MM.1S (cell line): ENCODE measurements around the gene NBPF1.
"Not testable (repeated sequence)": the region's sequence is repeated elsewhere in the genome, so short reads cannot be mapped to it uniquely, and the experiment has no call there.

Experiments used
- EZH2 ChIP-seq: fragments of 300-600 bp; sonication (generic); optimal IDR thresholded peaks from 2 replicates; pipeline ENCODE3; 2017; ENCODE audit warnings: low read depth, mild to moderate bottlenecking, antibody characterized with exemption, low read length, mixed read lengths
- EZH2phosphoT487 ChIP-seq: fragments of 300-600 bp; sonication (generic); IDR thresholded peaks from 2 replicates; pipeline ENCODE4 v1.6.1; 2018; ENCODE audit warnings: antibody characterized with exemption, low read length
- TF ChIP-seq, protein P1 (sequence below): fragments of 300-600 bp; sonication (generic); IDR thresholded peaks from 2 replicates; pipeline ENCODE4 v1.5.1; 2016; ENCODE audit warnings: antibody characterized with exemption, low read length, mixed read lengths

DNA sequence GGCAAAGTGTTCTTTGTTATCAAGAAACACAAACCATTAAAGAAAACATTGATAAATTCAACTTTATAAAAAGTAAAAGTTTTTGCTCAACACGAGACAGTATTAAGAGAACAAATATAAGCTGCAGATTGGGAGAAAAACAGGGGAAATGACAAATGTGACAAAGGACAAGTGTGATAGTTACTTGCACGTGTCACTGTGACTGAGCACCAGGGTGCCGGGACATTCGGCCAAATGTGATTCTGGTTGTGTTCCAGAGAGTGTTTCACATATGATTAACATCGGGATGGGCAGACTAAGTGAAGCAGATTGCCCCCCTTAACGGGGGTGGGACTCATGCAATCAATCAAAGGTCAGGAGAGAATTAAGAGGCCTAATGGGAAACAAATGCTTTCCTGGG is 52.9 kb downstream of the NBPF1 start:
- TF ChIP-seq, protein P1, sequence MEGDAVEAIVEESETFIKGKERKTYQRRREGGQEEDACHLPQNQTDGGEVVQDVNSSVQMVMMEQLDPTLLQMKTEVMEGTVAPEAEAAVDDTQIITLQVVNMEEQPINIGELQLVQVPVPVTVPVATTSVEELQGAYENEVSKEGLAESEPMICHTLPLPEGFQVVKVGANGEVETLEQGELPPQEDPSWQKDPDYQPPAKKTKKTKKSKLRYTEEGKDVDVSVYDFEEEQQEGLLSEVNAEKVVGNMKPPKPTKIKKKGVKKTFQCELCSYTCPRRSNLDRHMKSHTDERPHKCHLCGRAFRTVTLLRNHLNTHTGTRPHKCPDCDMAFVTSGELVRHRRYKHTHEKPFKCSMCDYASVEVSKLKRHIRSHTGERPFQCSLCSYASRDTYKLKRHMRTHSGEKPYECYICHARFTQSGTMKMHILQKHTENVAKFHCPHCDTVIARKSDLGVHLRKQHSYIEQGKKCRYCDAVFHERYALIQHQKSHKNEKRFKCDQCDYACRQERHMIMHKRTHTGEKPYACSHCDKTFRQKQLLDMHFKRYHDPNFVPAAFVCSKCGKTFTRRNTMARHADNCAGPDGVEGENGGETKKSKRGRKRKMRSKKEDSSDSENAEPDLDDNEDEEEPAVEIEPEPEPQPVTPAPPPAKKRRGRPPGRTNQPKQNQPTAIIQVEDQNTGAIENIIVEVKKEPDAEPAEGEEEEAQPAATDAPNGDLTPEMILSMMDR: not testable (repeated sequence)
- not testable (repeated sequence) for TF ChIP-seq EZH2, EZH2phosphoT487
